Thoracic aorta (tissue), 2 donors: ENCODE data around the gene MAMDC4. TPM values are rescaled to one million over a fixed set of nuclear protein-coding genes. Genes with fewer than 3 reads are reported as not detected.
"Not testable (repeated sequence)": the region's sequence is repeated elsewhere in the genome, so short reads cannot be mapped to it uniquely, and the experiment has no call there.

ENCODE experiments used
- ATAC-seq: fragments of 150-250 bp; one replicate; pipeline ENCODE4 v1.8.0; 2017; ENCODE audit warnings: low read depth; ENCODE audit not compliant: insufficient number of reproducible peaks, low FRiP score
- DNase-seq: peaks from one replicate; pipeline ENCODE4 v3.0.0-alpha.2; 2020; ENCODE audit warnings: low spot score
- H3K27ac ChIP-seq, 2 donors: fragments of 200-600 bp; sonication (generic); 1 replicate in 1 of 2; 2 replicates in 1 of 2; pipeline ENCODE4 v1.5.1; 2016; ENCODE audit warnings: mild to moderate bottlenecking in 2 of 2, moderate library complexity in 2 of 2
- H3K27me3 ChIP-seq: fragments of 200-600 bp; sonication (generic); replicated peaks from 2 replicates; pipeline ENCODE4 v1.6.0; 2016; ENCODE audit warnings: mild to moderate bottlenecking; ENCODE audit not compliant: insufficient read depth
- H3K36me3 ChIP-seq: fragments of 200-600 bp; sonication (generic); one replicate; pipeline ENCODE4 v1.5.1; 2016
- H3K4me1 ChIP-seq, 2 donors: fragments of 200-600 bp; sonication (generic); 1 replicate in 1 of 2; 2 replicates in 1 of 2; pipeline versions ENCODE4 v1.5.1 to v1.6.0; 2016; ENCODE audit warnings: low read depth in 2 of 2, mild to moderate bottlenecking in 1 of 2; ENCODE audit not compliant: control insufficient read depth in 1 of 2
- H3K4me3 ChIP-seq: fragments of 200-600 bp; sonication (generic); 2 replicates; pipeline ENCODE4 v1.5.1; 2016; ENCODE audit warnings: mild to moderate bottlenecking
- H3K9me3 ChIP-seq: fragments of 200-600 bp; sonication (generic); 2 replicates; pipeline ENCODE4 v1.5.1; 2016
- CTCF ChIP-seq: fragments of 200-600 bp; sonication (generic); IDR thresholded peaks from one replicate; pipeline ENCODE4 v1.5.1; 2019; ENCODE audit warnings: antibody characterized with exemption
- total RNA-seq, 2 donors: library from RNA; depleted of rRNA; stranded (reverse); fragments of >200 nt; gene quantifications; one replicate each; pipeline versions ENCODE4 v1.1.0 to v1.2.3, GENCODE V29; 2016

Gene MAMDC4
- total RNA-seq, 2 donors from 2014 or later: 1.8 to 2.8 TPM

GRCh38 chr9:136862849-136863622 is 10.9 kb downstream of the MAMDC4 start:
- H3K36me3 ChIP-seq: peaks cover 16% of the 10 kb centered on the region
- no peak for DNase-seq
- H3K9me3 ChIP-seq: no peaks in the 10 kb centered on the region
- H3K4me3 ChIP-seq: no peak overlapping the region
- no peaks in the 10 kb centered on the region for H3K27me3 ChIP-seq
- H3K27ac ChIP-seq: no peak overlapping the region
- no peak for ATAC-seq
- H3K4me1 ChIP-seq: peaks cover 14 to 47% of the 10 kb centered on the region in 2 donors
- no peak for TF ChIP-seq CTCF

DNA sequence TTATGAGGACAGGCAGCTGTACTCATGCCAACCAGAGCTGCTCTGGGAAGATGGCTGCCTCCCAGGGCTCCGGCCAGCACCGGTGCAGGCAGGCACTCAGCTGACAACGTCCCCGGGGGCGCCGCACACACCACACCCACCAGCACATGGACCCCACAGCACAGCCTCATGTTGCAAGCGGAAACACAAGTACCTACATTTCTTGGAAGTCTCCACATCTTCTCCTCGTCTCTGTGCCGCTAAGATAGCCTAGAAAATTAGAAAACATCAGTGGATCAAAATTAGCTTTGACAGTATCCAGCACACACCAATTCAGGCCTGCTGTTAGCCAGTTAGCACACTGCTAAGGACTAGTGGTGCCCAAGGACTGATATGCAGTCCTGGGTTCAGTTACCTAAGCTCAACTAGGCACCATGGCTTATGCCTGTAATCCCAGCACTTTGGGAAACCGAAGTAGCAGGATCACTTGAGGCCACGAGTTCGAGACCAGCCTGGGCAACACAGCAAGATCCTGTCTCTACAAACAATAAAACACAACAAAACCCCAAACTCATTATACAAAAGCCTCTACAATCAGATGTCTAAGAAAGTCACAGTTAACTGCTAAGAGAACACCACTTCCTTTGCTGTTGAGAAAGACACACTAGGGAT is 11.6 kb downstream of the MAMDC4 start:
- DNase-seq (no peak), ATAC-seq (no peak)
- H3K9me3 ChIP-seq: no peaks in the 10 kb centered on the region
- TF ChIP-seq CTCF: no peak
- no peaks in the 10 kb centered on the region for H3K27me3 ChIP-seq
- peaks cover 14 to 43% of the 10 kb centered on the region in 2 donors for H3K4me1 ChIP-seq
- no peak overlapping the region for H3K4me3 ChIP-seq
- H3K27ac ChIP-seq: no peak overlapping the region
- H3K36me3 ChIP-seq: peaks cover 16% of the 10 kb centered on the region

DNA sequence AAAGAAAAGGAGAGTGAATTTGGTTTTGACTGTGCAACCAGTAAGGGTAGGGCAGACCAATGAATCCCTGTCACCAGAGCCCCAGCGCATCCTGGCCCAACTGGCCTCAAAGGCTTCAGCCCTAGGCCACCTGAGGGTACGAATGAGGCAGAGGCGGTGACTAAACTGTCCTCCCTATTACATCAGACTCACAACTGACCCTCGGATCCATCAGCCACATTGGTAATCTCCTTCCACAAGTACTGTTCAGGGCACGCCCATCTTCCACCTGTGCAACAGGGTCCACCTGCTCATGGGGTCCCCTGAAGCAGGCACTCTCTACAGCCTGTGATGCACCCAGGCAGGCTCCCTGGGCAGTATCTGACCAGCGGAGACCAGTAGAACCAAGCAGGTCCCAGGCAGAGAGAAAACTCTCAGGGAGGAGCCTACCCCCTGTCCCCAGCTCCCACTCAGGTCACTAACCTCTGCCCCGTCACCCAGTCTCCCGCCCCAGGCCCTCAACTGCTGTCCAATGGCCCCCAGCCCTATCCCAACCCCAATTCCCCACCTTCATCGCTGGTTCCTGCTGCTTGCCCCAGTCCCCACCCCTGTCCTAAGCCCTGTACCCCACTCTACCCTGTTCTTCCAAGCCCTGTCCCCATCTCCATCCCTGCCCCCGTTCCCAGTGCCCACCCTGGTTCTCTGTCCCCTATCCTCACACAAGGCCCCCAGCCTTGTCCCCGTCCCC is 13.1 kb downstream of the MAMDC4 start:
- Histone ChIP-seq H3K36me3 (peaks cover 16% of the 10 kb centered on the region), H3K27ac (peak overlapping the region; percentile 81 to 85), H3K4me1 (peaks cover 14 to 29% of the 10 kb centered on the region in 2 donors), H3K27me3 (no peaks in the 10 kb centered on the region), H3K9me3 (no peaks in the 10 kb centered on the region), H3K4me3 (peak overlapping the region; percentile 98)
- ATAC-seq (no peak), DNase-seq (no peak)
- no peak for TF ChIP-seq CTCF

GRCh38 chr9:136865768-136866103 is 13.6 kb downstream of the MAMDC4 start:
- Histone ChIP-seq H3K27me3 (no peaks in the 10 kb centered on the region), H3K4me3 (peak overlapping the region; percentile 98), H3K36me3 (peaks cover 16% of the 10 kb centered on the region), H3K27ac (peak overlapping the region; percentile 81 to 85), H3K4me1 (peaks cover 14 to 29% of the 10 kb centered on the region in 2 donors), H3K9me3 (no peaks in the 10 kb centered on the region)
- TF ChIP-seq CTCF: no peak
- DNase-seq: no peak
- ATAC-seq: no peak

DNA sequence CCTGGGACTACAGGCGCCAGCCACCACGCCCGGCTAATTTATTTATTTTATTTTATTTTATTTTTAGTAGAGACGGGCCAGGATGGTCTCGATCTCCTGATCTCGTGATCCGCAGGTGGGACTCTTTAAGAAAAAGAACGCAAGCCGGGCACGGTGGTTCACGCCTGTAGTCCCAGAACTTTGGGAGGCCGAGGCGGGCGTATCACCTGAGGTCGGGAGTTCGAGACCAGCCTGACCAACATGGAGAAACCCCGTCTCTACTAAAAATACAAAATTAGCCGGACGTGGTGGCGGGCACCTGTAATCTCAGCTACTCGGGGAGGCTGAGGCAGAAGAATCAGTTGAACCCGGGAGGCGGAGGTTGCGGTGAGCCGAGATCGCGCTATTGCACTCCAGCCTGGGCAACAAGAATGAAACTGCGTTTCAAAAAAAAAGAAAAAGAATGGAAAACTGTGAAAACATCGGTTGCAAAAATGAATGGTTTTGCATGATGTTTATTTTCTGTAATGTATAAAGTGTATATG is 14.8 kb downstream of the MAMDC4 start:
- not testable (repeated sequence) for DNase-seq, H3K27me3 ChIP-seq, H3K27ac ChIP-seq, H3K9me3 ChIP-seq, ATAC-seq
- Histone ChIP-seq H3K4me3 (peak overlapping the region; percentile 98), H3K36me3 (peaks cover 16% of the 10 kb centered on the region), H3K4me1 (peaks cover 14 to 29% of the 10 kb centered on the region in 2 donors)
